ENCODE measurements around the gene LMBR1. TPM values are rescaled to one million over a fixed set of nuclear protein-coding genes. Genes with fewer than 3 reads are reported as not detected.

Gene LMBR1
- total and polyA plus RNA-seq, 4 donors = 11.2 to 35.7 (median 17.9) TPM

GRCh38 chr7:156759579-156760202 is 133.3 kb downstream of the LMBR1 start:
- TF ChIP-seq GABPA (IDR thresholded peaks at IDR 0.05 in 1 of 2, conservative IDR thresholded peaks at IDR 0.05 in 1 of 2) = no peak
- TF ChIP-seq HNF4G (IDR thresholded peaks at IDR 0.05) = no peak
- no peak for TF ChIP-seq MAX (IDR thresholded peaks at IDR 0.05)
- no peak for TF ChIP-seq ATF3 (IDR thresholded peaks at IDR 0.05)
- no peak for TF ChIP-seq FOXA1 (IDR thresholded peaks at IDR 0.05)
- TF ChIP-seq CTCF (IDR thresholded peaks at IDR 0.05; ENCODE audit: low read depth, low read length, missing input control) = no peak
- TF ChIP-seq HNF4A (conservative IDR thresholded peaks at IDR 0.05) = no peak
- TF ChIP-seq RXRA (IDR thresholded peaks at IDR 0.05) = no peak
- no peak for TF ChIP-seq ZBTB33 (IDR thresholded peaks at IDR 0.05)
- TF ChIP-seq EGR1 (IDR thresholded peaks at IDR 0.05; ENCODE audit: low read depth in 2 of 2) = no peak
- TF ChIP-seq SP1 (IDR thresholded peaks at IDR 0.05) = no peak
- TF ChIP-seq RAD21 (IDR thresholded peaks at IDR 0.05) = no peak
- no peak for TF ChIP-seq NR2F2 (IDR thresholded peaks at IDR 0.05)
- H3K27me3 ChIP-seq (ENCODE audit: control insufficient read depth in 4 of 4, insufficient read depth in 4 of 4, low read length in 3 of 4) = no peaks in the 10 kb centered on the region
- no peak overlapping the region for H3K4me3 ChIP-seq (ENCODE audit: low read depth in 1 of 3, low read length in 3 of 3)
- peaks cover 0 to 6% (median under 1%) of the 10 kb centered on the region in 4 donors for H3K36me3 ChIP-seq (ENCODE audit: control insufficient read depth in 4 of 4, insufficient read depth in 3 of 4, low read depth in 1 of 4, low read length in 3 of 4)
- H3K9ac ChIP-seq (ENCODE audit: low read depth in 1 of 2, low read length in 2 of 2) = no peak overlapping the region
- 97% methylated on average over 7 of the region's 7 CpGs for WGBS
- H3K4me1 ChIP-seq (ENCODE audit: control insufficient read depth in 4 of 4, insufficient read depth in 4 of 4, low read length in 3 of 4) = no peaks in the 10 kb centered on the region
- no peak overlapping the region for H3K27ac ChIP-seq (ENCODE audit: low read depth in 1 of 2, low read length in 2 of 2)
- DNase-seq (ENCODE audit: low spot score) = no peak
- no peaks in the 10 kb centered on the region for H3K9me3 ChIP-seq (ENCODE audit: control insufficient read depth in 4 of 4, low read length in 3 of 4)

- H3K27me3 ChIP-seq (ENCODE audit: control insufficient read depth in 4 of 4, insufficient read depth in 4 of 4, low read length in 3 of 4) = no peaks in the 10 kb centered on the region
- no peak overlapping the region for H3K9ac ChIP-seq (ENCODE audit: low read depth in 1 of 2, low read length in 2 of 2)
- WGBS = 78% methylated on average over 2 of the region's 2 CpGs
- no peak for DNase-seq (ENCODE audit: low spot score)
- no peaks in the 10 kb centered on the region for H3K9me3 ChIP-seq (ENCODE audit: control insufficient read depth in 4 of 4, low read length in 3 of 4)
- no peaks in the 10 kb centered on the region for H3K4me1 ChIP-seq (ENCODE audit: control insufficient read depth in 4 of 4, insufficient read depth in 4 of 4, low read length in 3 of 4)
- TF ChIP-seq JUND (IDR thresholded peaks at IDR 0.05) (no peak), NR2F2 (IDR thresholded peaks at IDR 0.05) (no peak), GABPA (IDR thresholded peaks at IDR 0.05 in 1 of 2, conservative IDR thresholded peaks at IDR 0.05 in 1 of 2) (no peak), HNF4G (IDR thresholded peaks at IDR 0.05) (no peak), SP1 (IDR thresholded peaks at IDR 0.05) (no peak), YY1 (IDR thresholded peaks at IDR 0.05) (no peak), HNF4A (conservative IDR thresholded peaks at IDR 0.05) (peak in 1 of 2 donors; percentile 30), FOXA1 (IDR thresholded peaks at IDR 0.05) (no peak)
- H3K36me3 ChIP-seq (ENCODE audit: control insufficient read depth in 4 of 4, insufficient read depth in 3 of 4, low read depth in 1 of 4, low read length in 3 of 4) = peaks cover 0 to 6% (median under 1%) of the 10 kb centered on the region in 4 donors
- H3K27ac ChIP-seq (ENCODE audit: low read depth in 1 of 2, low read length in 2 of 2) = no peak overlapping the region
- H3K4me3 ChIP-seq (ENCODE audit: low read depth in 1 of 3, low read length in 3 of 3) = no peak overlapping the region
These were observed 133.8 kb downstream of the LMBR1 start for GRCh38 chr7:156759143-156759542.
